Glomerular visceral epithelial cell (primary cell): ENCODE results near the gene SHISAL1.

Source experiments
- DNase-seq: peaks from one replicate; pipeline ENCODE4 v3.0.0-alpha.2; 2016; ENCODE audit errors: extremely low spot score

The SHISAL1 gene

DNA sequence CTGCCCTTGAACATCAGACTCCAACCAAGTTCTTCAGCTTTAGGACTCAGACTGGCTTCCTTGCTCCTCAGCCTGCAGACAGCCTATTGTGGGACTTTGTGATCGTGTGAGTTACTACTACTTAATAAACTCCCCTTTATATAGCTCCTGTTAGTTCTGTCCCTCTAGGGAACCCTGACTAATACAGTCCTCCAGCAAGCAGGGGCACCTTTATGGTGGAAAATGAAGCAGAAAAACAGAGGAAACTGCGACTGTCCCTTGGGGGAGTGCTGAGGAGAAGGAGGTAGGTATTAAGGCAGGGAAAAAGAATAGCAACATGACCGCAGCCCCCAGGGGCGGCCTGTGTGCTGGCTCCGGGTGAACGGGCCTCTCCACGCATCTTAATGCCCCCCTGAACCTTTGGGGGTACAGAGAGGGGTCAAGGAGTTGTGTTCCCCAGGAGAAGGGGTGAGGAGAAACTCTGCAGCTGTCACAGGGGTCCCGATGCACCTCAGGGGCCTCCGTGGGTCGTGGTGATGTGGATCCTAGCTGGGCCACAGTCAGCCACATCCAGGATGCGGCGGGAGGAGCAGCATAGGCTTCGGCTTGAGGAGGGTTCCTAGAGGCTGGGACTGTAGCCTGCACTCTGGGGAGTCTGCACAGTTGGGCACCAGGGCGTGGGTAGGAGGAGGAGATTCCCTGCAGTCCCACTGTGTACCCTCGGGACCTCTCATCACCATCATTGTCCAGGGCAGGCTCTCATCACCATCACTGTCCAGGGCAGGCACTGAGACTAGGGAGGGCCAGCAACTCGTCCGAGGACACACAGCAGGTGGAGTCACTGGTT lies 34.3 kb downstream of the SHISAL1 start:
- DNase-seq = no peak

DNA sequence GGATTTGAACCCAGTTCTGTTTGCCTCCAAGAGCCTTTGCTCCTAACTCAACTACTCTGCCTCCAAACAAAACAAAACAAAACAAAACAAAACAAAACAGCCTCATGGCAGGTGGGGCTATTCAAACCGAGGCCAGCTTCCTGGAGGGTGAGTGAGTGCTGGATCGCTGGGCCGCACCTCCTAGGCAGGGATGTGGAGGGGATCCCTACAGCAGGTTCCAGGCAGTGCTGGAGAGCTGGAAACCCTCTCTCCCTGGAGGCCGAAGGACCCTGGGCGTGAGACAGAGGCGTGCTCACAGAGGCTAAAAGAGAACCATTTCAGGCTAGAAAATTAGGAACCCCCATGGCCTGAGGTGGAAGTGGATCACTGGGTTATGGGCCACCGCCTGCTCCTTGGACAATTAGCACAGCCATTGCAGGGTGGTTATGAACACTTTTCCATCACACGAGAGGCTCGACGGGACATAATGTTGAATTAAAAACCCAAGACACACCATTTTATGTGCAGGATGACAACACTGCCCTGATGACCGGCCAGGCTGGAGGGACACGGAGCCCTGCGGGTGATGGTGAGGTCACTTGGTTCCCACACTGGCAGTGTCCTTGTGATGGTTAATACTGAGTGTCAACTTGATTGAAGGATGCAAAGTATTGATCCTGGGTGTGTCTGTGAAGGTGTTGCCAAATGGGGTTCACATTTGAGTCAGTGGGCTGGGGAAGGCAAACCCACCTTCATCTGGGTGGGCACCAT lies 35.2 kb downstream of the SHISAL1 start:
- DNase-seq = no peak

DNA sequence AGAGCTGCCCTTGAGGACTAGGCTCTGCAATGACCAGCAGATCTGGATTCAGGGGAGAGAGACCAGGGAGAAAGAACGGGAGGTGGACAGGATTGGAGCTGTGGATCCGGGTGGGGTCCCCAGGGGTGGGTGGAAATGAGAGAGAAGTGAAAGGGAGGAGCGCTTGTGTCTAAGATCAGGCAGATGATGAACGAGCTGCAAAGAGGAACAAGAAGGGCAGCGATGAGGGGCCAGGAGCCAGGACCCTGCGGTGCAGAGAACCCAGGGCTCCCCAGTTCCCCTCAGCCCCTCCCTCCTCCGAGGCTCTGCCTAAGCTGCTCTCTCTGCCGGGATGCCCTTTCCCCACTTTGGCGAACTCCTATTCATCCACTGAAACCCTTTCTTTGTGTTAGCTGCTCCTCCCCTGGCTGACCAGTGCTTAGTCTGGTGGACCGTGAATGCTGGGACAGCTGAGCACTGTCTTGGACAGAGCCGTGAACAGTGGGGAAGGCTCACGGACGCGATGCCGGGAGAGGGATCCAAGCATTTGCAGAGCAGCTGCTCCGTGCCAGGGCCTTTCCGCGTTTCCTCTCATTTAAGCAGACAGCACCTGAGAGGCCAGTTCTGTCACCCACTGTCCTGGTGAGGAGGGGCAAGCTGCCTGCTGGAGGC lies 35.9 kb downstream of the SHISAL1 start:
- DNase-seq = no peak

DNA sequence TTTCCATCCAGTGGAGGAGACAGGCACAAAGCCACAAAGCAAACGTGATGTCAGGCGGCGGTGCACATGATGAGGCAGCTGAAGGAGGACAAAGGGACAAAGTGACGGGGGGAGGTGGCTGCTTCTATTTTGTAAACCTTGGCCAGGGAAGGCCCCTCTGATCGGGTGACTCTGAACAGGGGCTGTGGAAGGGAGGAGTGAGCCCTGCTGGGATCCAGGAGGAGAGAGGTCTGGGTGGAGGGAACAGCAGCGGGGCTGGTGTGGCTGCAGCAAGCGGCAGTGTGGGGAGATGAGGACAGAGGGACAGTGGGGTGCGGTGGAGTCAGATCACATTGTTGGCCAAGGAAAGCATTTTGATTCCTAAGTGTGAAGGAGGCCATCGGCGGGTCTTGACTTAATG lies 36.7 kb downstream of the SHISAL1 start:
- no peak for DNase-seq

DNA sequence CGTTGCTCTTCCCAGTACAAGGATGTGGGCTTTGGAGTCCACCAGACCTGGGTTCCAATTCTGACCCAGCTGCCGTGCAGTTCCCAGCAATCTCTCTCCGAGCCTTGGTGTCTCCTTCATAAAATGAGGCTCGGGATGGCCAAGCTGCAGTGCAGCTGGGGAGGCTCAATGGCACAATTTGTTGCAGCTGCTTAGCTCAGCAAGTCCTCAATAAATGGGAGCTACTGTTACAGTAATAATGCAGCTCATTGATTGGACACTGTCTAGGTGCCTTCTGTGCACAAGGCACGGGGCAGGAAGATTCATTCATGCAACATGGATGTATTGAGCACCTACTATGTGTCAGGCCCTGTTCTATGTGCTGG lies 37.1 kb downstream of the SHISAL1 start:
- no peak for DNase-seq

DNA sequence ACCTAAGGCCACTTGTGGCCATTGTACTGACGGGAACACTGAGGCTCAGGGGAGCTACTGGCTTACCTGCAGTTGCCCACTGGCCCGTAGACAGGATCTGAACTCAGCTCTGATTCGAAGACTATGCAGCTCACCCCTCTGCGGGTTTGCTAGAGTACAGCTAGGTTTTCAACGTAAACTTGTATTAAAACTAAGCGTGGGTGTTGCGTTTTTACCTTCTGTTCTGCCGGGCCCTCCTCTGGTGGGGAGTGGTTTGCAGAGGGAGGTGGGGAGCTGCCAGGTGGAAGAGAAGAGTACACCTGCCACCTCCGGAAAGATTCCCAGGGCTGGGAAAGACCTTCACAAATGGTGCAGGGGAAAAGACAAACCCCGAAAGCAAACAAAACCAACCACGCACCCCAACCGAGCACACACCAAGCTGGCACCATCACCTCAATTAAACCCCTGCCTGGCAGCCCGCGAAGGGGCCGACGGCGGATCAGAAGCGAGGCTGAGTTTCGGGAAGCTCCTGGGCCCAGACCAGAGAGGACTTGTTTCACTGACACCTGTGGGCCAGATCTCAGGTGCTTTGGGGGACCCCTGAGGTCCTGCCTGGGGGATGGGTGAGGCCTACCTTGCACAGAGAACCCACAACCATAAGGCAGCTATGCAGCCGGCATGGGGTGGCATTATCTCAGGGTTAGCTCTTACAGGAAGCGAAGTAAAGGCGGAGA lies 37.7 kb downstream of the SHISAL1 start:
- DNase-seq = no peak

DNA sequence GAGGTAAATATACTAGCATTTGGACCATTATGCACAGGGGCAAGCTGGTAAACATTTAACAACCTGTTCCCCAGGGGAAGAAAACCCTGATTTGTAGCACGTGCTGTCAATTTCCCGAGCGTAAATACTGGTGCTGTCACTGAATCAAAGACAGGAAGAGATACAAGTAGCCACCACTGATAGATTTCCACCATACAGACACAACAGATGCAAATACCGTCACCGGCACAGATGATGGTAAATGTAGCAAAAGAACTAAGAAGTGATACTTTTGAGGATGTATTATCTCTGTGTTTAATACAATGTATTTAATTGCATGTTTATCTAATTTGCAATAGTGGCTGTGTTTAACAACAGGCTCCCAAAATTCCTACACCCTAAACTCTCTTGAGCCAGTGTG lies 39.6 kb downstream of the SHISAL1 start:
- DNase-seq = no peak

DNA sequence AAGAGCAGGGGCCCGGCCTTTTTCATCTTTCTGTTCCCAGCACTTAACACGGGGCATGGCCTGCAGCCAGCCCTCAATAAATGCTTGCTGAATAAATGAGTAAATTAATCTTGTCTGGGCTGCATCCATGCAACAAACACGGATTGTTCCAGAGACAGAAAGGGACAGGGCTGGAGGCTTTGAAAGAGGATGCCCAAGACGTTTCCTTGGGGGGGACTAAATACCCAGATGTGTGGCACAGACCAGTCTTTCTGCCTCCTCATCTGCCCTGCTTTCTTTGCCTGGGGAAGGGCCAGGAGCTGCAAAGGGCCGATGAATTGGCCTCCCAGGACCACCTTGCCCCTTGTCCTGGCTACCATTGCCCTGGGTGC lies 40.4 kb downstream of the SHISAL1 start:
- no peak for DNase-seq

DNA sequence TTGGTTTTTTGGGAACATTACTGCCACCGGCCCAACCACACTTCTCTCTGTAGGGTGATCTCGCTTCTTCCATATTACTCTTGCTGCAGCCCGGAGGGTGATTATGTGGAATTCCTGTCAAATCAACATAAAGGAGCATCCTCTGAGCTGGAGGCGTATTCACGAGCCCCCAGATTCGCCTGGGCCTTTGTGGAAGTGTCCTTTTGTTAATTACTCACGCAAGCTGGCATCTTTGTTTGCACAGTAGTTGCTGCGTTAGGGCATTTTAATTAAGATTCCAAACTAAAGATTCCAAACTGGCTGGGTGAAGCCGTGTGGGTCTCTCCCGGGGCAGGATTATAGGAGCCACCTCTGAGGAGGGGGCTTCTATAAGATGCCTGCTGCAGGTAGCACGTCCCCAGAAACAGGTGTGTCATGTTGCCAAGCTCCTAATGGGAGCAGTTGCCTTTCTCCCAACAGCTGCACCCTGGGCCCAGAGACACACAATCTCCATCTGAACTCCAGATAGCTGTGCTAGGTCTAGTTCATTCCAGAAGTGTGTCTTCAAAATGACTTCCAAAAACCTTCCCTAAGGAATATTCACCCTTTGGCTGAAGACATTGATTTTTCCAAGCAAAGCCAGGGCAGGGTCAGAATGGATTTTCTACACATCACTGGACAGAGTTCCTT lies 40.9 kb downstream of the SHISAL1 start:
- DNase-seq = no peak

DNA sequence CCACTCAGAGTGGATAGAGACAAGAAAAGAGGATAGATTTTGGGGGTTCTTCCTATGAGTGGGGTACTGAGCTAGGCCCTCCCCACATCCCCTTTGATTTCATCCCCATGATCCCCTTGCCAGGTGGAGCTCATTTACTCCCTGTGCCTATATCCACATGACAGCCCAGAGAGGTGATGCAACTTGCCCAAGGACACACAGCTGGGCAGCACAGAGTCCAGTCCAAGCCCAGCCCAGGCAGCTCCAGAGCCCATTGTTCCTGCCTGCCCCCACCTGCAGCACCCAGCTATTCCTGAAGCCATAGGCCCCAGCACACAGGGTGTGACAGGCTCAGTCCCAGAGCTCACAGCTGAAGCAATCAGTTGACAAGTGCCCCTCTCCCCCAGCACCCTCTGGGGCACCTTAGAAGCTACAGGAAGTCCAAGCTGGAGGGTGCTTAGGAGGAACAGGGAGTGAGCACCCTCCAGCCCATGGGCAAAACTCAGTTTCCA lies 41.7 kb downstream of the SHISAL1 start:
- DNase-seq = no peak

DNA sequence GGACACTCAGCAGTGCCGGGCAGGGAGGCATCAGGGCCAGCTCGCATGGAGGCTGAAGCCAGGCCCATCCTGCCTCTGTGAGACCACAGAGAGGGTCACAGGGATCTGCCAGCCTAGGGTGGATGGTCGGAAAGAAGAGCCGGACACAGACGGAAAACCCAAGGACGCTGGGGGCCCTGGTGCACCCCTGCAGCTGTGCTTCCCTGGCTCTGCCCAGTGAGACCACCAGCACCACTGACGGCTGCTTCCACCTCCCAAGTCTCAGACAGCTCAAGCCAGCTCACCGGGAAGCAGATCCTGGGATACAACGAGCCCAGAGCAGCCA lies 42.2 kb downstream of the SHISAL1 start:
- DNase-seq = no peak

DNA sequence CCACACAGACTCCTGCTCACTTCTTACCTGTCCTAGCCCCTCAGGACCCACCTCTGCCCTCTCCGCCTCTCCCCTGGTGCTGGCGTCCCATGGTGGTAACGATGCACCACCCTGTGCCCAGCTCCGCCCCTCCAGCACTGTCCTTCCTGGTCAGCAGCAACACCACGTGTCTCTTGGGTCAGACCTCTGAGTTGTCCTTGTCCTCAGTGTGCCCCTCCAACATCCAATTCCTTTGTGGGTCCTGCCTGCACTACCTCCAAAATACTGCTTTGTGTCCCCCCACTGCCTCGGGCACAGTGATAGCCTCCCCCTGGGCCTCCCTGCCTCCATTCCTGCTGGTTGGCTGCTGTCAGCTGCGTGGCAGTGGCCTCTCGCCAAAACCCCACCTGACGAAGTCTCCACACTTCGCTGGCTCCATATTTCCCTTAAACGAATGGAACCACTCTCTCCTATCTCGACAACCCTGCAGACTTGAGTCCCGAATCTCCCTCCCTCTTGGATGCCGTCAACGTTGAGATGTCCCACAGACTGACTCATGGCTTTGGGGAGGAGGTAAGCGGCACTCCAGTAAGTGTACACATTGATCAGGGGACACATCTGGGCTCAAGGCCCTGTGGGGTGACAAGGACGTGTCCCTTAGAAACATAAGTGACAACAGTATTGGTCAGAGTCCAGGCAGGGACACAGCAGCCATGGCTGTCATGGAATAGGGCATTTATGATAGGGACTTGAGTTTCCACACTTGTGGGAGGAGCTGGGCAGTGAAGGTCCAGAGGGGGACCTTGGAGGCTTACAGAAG lies 42.8 kb downstream of the SHISAL1 start:
- no peak for DNase-seq

DNA sequence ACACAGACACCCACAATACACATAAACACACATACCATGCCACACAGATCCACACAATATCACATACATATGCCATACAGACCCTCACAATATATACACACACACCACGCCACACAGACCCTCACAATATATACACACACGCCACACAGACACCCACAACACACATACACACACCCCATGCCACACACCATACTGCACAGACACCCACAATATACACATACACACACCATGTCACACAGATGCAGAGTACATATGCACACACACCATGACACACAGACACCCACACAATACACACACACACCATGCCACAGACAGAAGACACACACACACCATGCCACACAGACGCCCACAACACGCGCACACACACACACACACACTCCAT lies 43.6 kb downstream of the SHISAL1 start:
- no peak for DNase-seq

DNA sequence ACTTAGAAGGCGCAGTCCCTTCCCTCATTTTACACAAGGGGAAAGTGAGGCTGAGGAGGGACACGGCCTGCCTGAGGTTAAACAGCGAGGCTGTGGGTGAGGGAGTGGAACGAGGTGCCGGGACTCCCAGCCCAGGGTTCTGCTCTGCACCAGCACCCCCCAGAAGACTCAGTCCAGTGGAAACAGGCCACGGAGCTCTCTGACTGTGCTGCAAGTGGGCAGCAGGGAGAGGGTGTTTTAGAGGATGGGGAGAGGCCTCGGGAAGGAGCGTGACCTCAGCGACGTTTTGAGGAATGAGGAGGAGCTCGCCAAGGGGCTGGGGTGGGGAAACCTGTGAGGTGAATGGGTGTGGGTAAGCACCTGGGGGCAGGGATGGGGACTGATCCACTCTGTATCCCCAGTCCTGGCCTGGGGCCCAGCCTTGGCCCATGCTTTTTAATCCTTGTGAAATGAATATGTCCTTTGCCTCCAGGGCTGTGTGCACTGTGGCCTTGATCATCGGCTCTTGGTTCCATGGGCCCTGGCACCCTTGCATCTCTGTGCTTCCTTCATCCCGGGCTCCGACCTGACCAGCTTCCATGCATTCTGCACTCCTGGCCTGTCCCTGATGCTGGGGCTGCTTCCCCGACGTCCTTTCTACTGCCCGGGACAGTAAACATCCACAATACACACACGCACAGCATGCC lies 44.2 kb downstream of the SHISAL1 start:
- no peak for DNase-seq

DNA sequence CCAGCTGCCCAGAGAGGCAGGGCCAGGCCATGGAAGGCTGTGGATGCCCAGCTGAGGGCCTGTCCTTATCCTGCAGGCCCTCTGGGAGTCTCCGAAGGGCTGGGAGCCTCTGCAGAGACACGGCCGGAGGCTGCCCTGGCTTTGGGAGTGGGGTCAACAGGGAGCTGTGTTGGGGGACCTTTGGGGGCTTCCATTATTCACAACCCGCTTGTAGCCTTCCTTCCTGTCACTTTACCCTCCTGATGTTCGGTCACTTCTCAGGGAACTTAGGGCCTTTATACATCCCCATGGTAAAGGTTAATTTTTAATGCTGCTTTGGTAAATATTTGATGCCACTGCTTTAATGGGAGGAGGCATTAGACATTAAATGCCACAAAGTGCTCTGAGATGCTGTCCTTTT lies 44.9 kb downstream of the SHISAL1 start:
- DNase-seq = no peak

DNA sequence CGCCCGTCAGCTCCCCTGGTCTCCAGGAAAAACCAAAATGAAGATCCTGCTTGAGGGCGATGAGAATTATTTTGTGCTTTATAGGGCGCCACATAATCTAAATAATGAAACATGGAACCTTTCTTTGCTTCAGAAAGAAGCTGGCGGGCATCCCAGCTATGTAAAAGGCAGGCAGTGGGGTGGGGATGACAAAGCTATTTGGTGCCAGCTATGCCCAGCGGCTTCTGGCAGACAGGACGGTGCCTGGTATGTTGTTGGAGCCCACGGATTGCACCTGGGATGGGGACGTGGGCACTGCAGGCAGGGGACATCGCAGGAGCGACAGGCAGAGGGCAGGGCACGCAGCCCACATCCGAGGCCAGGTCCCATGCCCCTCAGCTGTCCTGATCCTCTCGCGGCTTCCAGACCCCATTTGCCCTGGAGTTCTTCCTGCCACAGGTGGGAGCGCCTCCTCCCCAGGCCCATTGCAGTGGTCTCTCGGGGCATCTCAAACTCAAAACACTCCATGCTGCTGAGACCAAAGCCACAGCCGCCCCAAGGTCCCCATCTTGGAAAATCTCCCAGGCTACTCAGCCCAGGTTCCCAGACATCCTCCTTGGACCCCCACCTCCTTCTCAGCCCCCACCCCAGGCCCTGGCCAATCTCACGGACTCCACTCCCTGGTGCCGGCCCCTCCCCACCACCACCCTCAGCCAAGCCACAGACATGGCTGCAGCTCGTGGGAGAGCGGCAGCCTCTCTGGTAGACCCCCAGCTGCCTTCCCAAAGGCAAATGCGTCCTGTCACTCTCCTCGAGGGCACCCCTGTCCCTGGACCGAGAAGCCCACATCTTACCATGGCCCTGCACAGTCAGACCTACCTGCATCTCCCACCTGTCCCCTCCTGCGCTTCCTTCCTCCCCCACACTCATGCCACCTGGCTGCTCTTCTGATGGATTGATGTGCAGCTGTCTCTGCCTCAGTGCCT lies 45.7 kb downstream of the SHISAL1 start:
- no peak for DNase-seq

DNA sequence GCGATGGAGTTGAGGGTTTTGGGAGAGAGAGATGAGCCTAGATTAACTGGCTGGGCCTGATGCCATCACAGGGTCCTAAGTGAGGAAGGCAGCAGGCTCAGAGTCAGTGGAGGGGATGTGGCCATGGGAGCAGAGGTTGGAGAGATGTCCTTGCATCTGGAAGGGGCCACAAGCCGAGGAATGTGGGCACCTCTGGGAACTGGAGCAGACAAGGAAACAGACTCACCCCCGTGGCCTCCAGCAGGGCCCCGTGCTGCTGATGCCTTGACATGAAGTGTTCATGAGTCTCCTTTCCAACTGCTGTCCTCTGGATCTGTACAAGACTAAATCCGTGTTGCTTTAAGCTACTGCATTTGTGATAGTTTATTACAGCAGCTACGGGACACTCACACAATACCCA lies 49.2 kb downstream of the SHISAL1 start:
- DNase-seq = no peak

DNA sequence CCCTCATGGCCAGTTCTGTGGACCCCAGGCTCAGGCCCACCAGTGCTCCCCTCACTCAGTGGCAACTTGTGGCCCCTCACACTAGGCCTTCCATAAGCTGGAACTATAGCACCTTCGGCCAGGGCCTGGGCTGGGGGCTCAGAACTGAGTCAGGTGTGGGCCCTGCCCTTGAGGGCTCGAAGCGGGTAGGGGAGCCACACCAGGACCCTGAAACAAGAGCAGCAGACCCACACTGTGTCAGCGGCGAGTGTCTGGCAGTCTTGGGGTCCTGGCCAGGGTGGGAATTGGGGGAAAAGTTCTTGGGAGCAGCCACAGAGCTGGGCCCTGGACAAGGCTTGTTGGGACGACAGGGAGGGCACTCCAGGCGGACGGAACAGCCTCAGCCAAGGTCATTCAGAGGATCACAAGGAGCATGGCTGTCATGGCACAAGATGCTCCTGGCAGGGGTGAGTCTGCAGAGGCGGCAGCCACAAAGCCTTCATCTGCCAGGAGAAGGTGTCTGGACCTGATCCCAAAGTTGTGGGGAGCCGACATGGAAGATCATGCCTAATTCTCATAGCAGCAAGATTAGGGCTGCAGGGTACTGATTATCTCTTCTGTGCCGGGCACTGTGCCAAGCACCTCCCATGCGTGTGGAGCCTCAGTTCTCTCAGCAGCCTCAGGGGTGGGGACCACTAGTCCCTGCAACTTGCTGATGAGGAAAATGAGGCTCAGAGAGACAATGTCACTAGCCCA lies 50.7 kb downstream of the SHISAL1 start:
- no peak for DNase-seq
